ENCODE data around the gene CELF4.

CELF4 gene

DNA sequence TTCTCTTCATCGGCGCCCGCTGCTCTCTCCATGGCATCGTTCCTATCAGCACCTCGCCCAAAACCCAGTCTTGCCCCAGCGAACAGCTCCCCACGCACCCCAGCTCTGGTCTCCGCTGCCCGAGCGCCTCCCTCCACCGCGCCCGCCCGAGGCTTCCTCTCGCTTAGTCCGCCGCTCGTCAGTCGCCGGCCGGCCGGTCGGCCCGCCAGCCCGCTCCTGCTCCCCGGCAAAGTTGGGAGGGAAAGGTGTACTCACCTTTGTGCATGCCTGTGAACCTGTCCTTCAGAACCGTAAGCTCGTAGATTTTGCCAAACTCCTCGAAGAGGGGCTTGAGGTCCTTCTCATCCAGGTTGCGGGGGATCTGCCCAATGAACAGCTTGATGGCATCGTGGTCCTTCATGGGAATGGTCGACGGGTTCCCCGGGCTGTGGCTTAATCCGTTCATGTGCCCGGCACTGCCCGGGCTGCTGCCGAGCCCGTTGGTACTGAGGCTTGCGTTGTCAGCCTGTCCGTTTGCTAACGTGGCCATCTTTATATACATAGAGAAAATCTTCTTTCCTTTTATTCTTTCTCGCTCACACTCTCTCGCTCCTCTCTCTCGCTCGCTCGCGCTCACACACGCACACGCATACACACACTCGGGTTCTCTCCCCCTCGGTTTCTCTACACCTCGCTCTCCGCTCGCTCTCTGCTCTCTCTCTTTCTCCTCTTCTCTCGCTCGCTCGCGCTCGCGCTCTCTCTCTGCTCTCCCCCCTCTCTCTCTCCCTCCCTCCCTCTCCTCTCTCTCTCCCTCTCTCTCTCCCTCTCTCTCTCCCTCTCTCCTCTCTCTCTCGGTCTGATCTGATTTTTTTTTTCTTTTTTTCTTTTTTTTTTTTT is at the start of gene CELF4:
CELF4 (minus strand) TSS at position 698 of the 876 bp plus-strand sequence.
- no peak within 1 kb of the TSS for H3K27ac ChIP-seq
- DNase-seq (ENCODE audit: low read depth, low spot score), result no peak

DNA sequence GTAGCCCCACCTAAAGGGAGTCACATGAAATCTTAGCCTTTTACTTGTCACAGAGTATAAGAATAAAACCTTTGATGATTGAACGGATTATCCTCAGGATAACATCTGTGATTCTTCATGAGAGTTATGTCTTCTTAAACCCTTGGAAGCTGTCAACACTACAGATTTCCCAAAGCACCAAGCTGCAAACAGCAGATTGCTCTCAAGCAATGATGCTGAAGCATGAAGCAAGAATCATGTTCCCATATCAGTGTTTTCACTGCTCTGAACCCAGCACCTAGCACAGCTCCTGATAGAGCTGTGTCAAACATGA is 47.6 kb upstream of the CELF4 start:
- H3K27ac ChIP-seq, result no peak overlapping the region
- no peak for DNase-seq (ENCODE audit: low read depth, low spot score)

DNA sequence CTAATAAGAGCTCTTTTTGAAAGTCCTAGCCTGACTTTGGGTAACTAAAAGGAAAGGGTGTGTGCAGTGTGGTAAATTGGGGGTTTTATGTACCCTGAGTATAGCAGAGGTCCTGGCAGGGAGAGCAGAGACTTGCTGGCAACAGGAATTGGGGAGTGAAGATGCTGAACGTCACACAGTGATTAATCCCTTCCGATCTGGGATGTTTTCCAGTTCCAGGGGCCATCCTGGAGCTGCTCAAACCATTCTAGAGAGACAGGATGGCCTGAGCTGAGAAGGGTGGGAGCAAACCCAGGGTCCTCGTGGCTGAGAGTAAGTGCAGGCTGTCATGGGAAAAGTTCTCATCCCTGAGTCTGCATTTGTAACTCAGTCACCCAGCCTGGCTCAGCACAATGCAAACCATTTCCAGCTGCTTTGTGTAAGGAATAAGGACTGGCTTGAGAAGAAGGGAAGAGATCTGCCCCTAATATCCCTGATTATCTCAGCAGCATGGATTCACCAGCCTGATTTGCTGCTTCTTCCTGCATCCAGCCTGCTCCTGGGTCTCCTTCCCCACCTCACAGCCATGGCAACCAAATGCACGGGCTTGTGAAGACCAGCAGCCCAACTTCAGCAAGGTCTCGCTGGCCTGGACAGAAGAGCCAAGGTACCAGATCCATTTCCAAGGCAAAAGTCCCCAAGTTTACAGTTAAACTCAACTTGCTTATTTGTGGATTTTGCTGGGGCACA is 47.1 kb upstream of the CELF4 start:
- H3K27ac ChIP-seq, result no peak overlapping the region
- no peak for DNase-seq (ENCODE audit: low read depth, low spot score)

DNA sequence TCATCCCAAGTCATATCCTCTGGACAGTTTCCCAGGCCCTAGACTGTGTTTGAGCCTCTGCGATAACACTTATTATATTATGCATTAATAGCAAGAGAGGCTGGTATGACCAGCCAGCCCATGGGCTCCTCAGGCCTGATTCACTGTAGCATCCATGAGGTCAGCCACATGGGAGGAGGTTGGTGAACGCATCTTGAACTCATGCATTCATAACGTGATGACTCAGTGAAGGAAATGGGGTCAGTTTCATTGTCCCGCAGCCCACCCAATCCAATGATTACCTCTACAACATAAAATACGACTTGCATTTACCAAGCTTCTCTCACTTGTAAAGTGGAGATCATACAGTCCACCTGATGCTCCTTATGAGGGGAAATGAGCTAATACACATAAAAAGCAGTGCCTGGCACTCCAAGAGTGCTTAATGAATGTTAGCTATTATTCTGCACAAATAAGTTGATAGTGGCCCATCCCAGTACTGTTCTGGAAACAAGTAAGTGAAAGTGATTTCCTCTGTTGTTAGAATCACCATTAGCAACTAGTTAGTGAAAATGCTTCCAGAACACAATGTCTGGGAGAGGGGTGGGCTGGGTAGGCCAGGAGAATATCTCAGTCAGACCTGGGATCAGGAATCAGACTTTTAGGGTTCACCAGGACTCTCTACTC is 46.1 kb upstream of the CELF4 start:
- H3K27ac ChIP-seq, result no peak overlapping the region
- no peak for DNase-seq (ENCODE audit: low read depth, low spot score)

DNA sequence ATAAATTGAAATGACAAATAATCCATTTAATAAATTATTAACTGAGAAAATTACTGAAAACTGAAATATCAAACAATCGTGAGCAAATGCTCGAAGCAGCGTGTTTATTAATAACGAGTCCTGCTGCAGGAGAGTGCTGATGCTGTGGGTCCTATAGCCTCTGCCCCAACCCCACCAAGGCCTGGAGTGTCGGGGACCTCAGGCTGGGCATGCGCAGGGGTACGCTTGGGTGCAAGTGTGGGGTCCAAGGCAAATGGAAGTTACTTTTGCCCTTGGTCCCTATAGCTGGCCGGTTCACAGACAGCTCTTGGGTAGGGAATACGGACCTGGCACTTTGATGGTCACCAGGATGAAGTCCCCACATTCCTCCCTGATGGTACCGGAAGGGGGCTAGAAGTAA is 43.3 kb upstream of the CELF4 start:
- no peak overlapping the region for H3K27ac ChIP-seq

DNA sequence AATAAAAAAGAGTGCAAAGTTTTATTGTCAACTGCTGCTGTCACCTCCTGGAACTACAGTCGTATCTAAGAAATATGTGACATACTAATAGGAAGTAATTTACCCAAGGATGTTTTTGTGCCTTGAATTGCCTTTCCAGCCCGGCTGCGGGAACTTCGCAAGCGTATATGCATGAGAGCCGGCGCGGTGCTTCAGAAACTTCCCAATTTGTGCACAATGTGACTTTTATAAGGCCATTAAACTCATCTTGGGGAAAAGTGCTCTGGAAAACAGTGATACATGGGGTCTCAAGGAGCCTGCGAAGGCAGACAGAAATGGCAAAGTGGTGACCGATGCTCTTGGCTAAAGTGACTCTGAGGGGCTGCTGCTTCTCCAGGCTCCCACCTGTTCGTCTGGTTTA is 41.7 kb upstream of the CELF4 start:
- H3K27ac ChIP-seq, result no peak overlapping the region
- DNase-seq (ENCODE audit: low read depth, low spot score), result no peak

More for the DNA sequence above, 43.3 kb upstream of the CELF4 start:
- DNase-seq (ENCODE audit: low read depth, low spot score), result no peak

DNA sequence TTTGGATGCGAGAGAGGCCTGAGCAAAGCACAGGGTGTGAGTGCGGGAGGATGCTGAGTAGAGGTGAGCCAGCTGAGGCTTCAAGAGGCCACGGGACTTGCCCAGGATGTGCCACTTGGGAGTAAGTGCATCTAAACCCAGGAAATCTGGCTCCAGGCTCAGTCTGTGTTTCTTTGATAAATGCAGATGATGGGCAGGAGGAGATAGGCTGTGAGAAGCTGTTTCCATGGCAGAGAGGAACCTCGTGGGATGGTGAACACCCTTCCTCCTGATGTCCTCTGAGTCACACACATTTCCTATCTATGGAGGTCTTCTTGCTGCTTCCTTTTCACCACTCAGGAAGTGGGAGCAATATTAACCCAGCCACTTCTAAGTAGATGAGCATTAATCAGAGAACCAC is 38.4 kb upstream of the CELF4 start:
- no peak for DNase-seq (ENCODE audit: low read depth, low spot score)
- no peak overlapping the region for H3K27ac ChIP-seq

DNA sequence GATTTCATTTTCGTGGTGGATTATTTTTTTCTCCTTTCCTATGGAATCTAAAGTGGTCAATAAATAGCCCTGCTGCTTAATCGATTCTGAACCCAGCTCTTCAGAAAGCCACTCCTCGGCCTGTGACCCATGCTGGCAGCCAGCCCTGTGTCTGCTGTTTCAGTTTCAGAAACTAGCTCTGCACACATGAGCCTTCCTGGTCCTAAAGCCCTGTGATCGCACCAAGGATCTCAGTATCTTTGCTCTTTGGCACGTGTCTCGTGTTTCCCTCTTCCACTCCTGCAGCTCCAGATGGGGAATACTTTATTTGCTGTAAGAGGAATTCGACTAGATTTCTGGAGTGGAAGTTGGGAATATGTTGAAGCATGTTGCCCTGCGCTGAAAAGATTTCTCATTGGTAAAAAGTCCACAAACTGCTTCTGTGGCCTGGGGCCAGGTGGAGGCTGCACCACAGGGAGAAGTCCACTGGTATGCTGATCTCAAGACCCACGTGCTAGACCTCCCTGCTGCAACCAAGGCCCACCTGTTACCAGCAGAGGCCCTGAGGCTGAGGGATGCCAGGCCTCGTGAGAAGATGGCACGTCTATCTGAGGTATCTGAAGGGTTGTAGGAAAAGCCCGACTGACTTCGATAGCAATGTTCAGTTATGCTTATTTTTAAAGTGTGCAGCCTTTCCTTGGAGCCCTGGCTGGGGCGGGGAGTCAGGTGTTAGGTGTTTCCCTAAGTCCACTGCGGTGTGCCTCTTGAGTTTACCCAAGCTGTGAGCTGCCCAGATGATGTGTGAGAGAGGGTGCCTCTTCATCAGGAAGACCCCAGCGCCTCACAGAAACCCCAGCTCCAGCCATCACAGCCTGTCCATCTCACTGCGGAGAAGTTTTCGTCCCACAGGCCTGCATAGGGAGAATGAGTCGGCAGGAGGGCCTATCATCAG is 33.6 kb upstream of the CELF4 start:
- DNase-seq (ENCODE audit: low read depth, low spot score), result no peak
- H3K27ac ChIP-seq, result no peak overlapping the region

DNA sequence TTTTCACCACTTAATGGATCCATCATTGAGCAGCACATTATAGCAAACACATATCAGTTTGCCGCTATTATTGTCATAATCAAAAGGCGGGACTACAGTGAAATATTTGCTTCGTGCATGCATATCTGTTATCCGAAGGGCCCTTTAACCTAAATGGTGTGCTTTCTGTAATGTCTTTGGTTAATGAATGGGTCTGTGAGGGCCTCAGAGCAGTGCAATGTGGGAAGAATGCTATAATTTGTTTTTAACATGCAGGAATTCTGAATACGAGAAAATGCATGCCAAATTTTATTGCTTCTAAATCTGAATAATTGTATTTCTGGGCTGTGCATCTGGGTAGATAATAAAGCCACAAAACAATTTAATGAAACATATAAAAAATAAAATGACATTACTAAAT is 32.8 kb upstream of the CELF4 start:
- no peak for DNase-seq (ENCODE audit: low read depth, low spot score)
- no peak overlapping the region for H3K27ac ChIP-seq

DNA sequence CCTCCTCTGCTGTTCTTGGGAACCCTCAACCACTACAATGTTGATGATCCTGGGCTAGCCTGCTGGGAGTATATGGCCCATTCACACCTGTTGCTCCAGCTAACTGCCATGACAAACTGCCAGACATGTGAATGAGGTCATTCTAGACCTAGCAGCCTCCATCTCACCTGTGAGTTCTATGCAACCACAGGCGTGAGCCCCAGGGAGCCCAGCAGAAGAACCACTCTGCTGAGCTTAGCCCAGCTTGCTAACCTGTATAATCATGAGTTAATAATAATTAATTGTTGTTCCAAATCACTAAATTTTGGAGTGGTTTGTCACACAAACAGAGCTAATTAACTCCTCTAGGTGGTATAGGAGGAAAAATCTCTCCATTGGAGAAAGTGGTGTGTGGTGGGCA is 24.7 kb upstream of the CELF4 start:
- no peak for DNase-seq (ENCODE audit: low read depth, low spot score)
- H3K27ac ChIP-seq, result no peak overlapping the region

DNA sequence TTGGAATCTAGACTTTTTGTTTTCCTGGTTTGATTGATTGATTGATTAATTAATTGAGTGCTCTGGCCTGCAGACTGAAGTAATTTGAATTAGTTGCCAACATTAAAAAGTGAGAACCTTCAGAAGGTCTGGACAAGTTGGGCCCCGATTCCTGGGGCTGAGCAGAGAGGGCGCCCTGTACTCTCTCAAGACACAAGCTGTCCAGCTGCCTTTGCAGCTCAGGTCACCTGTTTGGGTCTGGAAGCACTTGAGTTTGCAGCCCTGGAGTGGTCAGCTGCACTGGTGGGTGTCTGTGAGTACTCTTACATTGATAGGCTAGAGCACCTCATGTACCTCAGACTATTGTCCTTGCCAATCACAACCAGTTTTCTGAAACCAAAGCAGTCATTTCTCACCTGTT is 22.7 kb upstream of the CELF4 start:
- DNase-seq (ENCODE audit: low read depth, low spot score), result no peak
- H3K27ac ChIP-seq, result no peak overlapping the region

DNA sequence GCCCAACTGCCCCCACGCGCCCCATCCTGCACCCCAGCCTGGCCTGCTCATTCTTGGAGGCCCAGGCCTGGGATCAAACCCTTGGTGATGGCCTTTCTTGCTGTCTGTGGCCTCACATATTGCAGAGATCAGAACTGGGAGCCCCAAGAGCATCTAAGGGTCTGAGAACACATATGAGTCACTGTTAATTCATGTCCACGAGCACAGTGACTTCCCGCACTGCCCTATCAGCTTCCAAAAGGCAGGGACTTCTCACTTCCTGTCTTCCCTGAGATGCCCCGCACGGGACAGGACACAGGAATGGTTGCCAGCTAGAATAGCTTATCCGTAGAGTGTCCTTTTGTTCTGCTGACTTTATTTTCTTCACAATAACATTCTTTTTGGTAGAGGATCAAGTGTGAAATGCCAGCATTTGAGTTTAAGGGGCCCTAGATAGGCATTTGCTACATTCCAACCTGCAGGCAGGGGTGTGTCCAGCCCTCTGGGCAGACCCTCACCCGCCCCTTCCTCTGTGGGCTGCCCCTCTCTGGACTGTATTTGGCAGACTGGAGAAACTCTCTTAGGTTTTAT is 21.1 kb upstream of the CELF4 start:
- no peak for DNase-seq (ENCODE audit: low read depth, low spot score)
- H3K27ac ChIP-seq, result no peak overlapping the region

DNA sequence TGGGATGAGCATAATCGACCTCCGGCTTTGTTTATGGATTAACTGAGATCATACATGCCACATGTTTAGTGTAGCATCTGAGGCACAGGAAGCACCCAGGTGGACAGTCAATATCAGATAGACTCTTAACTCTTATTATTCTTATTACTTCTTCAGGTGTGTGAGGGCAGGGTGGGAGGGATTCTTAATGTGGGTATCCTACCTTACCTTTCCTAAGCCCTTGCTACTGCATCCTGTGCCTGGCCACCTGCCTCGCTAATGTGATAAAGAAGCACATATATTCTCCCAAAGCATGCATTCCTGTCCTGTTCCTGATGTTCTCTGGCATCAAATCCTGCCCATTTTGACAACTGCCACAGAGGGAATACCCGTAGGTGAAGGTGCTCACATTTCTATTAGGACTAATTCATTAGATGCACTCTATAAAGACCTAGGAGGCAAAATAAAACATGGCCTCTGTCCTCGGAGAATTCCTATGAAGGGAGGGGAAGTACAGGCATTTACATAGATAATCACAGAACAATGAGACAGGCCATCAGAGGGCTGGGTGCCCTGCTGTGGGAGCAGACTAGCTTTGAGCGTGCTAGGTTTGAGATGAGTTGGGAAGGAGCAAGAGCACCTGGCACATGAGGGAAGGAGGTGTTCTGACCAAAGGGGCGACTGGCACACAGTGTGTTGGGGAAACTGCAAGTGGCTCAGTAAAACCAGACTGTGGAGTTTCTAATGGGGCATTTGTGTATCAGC is 19.5 kb upstream of the CELF4 start:
- H3K27ac ChIP-seq, result no peak overlapping the region
- no peak for DNase-seq (ENCODE audit: low read depth, low spot score)

DNA sequence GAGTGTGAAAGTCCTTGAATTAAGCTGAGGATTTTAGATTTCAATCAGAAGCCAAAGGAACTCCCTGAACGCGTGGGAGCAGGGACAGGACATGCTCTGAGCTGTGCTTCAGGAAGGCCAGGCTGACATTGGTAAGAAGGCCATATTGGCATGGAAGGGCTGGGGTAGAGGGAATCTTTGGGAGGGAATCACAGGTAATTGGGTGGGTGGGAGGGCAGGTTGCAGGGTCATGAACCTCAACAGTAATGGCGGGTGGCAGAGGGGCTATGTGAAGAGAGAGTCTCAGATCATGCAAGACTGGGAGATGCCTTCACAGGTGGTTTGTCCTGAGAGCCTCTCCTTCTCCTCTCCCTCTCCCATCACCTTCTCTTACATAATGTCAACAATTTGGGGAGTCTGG is 18.6 kb upstream of the CELF4 start:
- no peak overlapping the region for H3K27ac ChIP-seq
- no peak for DNase-seq (ENCODE audit: low read depth, low spot score)

DNA sequence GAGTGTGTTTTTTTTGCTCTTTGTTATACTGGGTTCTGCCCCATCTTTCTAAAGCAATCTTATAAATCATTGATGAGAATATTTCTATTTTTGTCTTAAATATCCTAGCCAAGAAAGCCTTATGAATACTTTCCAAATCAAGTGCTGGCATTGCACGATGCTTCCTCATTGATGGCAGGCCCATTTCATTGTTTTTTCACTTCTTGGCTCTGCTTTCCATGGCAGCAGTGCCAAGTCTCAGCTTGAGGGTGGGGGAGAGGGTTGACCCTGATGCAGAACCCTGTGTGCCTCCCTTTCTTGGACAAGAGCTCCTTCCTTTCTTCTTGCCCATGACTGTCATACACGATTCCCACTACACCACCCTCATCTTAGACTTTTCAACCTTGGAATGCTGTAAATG is 16.7 kb upstream of the CELF4 start:
- DNase-seq (ENCODE audit: low read depth, low spot score), result no peak
- H3K27ac ChIP-seq, result no peak overlapping the region

DNA sequence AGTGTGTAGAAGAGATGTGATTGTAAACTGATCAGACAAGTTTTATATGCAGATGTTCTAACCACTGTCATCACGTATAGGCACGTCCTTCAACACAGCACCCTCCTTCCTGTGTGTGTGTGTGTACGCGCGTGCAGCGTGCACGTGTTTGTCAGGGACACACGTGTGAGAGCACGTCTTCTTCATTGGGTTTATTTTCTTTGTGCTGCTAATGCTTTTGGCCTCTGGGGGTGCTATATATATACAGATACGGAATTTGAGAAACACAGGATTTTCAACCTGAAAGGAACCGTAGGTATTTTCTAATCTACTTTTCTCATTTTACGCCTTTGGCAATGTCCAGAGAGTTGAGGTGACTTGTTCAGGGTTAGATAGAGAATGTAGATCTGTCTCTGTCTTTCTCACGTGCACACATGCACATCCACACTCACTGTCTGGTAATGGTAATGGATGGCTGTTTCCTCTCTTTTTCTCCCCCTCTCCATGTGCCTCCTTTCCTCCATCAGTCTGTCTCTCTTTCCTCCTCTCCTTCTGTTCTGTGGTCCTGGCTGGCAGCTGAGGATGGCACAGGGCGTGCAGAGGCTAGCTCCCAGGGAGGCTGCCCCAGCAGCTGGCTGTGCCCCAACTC is 13.4 kb upstream of the CELF4 start:
- H3K27ac ChIP-seq, result no peak overlapping the region
- DNase-seq (ENCODE audit: low read depth, low spot score), result no peak

DNA sequence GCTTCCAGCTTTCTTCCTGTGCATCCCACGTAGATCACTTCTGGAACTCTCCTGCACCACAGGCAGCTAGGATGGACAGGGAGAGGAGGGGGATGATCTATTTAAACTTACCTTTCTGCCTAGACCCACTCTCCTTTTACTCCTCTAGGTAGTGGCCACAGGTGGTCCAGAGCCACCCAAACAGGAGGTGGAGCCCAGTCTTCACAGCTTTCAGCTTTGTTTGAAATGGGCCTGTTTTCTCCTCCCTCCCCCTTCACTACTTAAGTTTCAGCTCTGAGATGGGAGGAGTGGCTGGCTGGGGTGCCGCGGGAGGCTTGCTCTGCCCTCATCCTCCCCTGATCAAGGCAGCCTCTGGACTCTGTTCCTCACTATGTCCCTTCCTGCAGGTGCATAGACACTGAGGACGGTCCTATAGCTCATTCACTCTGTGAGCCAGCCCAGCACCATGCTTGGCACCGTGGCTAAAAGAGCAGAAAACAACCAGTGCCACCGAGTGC is 12.6 kb upstream of the CELF4 start:
- H3K27ac ChIP-seq, result no peak overlapping the region
- DNase-seq (ENCODE audit: low read depth, low spot score), result no peak

DNA sequence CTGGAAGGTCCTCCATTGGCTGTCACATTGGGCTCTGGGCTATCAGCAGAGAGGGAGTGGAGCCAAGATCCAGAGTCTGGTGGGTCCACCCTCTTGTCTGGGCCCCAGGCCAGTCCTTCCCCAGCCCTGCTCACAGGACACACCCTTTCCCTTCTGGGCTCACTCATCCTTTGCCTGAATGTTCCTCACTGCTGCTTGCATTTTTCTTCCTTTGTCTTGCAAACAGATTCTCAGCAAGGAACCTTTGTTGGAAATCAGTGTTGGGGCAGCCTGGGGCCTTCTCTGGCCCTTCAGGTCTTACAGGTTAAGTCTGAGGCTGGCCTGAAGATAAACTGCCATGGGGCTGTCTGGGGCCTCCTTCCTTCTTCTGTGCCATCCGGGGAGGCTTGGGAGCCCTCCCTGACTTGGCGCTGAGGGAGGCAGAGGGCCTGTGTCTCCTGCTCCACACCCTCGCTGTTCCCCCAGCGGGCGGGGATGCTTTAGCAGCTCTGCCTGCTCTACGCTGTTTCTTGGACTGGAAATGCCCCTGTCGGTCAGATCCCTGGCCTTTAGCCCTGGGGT is 11.5 kb upstream of the CELF4 start:
- H3K27ac ChIP-seq, result no peak overlapping the region
- no peak for DNase-seq (ENCODE audit: low read depth, low spot score)
